ENCODE data around the gene MAL.

The MAL gene

DNA sequence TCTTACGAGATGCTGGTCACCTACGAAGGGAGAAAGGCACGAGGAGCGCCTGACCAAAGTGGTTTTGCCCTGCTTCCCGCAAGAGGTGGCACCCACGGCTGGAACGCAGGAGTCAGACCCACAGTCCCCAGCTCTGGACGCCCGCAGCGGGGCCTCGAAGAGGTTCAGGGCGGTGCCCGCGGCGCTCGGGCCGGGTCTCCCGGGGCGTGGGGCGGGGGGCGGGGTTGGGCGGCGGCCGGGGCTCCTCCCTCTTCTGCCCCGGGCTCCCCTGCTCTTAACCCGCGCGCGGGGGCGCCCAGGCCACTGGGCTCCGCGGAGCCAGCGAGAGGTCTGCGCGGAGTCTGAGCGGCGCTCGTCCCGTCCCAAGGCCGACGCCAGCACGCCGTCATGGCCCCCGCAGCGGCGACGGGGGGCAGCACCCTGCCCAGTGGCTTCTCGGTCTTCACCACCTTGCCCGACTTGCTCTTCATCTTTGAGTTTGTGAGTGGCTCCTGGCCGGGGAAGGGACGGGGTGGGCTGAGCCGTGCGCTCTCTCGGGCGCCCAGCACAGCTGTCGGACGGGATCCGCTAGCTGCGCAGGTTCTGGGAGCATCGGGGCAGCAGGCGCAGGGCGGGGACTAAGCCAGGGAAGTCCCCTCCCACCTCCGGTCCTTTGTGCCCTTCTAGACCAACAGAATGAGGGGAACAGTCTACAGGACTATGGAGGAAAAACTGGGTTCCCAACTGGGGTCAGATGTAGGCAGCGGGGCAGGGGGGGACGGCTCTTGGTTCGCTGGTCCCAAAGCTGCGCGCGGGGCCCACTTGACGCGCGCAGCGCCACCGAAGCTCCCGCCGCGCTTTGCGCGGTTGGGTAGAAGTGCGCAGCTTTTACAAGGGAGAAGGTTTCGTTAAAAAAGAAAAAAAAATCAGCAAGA, at the start of gene MAL:
MAL (plus strand) TSS at position 303 of the 914 bp plus-strand sequence; CDS start at position 388, 85 bp downstream.
- DNase-seq (ENCODE audit: low spot score): no peak

DNA sequence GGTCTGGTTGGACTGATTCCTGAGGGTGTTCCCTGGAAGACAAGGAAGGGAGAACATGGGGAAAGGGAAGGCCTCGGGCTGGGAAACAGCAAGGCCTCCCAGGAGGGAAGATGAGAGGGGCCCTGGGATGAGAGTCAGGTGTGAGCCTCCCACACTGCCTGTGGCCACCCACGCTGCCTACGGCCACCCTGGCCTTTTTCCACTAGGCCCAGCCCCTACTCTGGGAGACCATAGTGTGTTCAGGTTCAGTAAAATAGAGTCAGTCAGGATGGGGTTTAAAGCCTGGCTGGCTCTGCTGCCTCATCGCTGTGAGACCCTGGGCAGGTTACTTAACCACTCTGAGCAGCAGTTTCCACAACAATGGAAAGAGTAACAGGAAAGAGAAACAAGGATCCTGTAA, 47.7 kb upstream of the MAL start:
- no peak for DNase-seq (ENCODE audit: low spot score)

GRCh38 chr2:94978917-94979316, 46.6 kb upstream of the MAL start:
- DNase-seq (ENCODE audit: low spot score): no peak

DNA sequence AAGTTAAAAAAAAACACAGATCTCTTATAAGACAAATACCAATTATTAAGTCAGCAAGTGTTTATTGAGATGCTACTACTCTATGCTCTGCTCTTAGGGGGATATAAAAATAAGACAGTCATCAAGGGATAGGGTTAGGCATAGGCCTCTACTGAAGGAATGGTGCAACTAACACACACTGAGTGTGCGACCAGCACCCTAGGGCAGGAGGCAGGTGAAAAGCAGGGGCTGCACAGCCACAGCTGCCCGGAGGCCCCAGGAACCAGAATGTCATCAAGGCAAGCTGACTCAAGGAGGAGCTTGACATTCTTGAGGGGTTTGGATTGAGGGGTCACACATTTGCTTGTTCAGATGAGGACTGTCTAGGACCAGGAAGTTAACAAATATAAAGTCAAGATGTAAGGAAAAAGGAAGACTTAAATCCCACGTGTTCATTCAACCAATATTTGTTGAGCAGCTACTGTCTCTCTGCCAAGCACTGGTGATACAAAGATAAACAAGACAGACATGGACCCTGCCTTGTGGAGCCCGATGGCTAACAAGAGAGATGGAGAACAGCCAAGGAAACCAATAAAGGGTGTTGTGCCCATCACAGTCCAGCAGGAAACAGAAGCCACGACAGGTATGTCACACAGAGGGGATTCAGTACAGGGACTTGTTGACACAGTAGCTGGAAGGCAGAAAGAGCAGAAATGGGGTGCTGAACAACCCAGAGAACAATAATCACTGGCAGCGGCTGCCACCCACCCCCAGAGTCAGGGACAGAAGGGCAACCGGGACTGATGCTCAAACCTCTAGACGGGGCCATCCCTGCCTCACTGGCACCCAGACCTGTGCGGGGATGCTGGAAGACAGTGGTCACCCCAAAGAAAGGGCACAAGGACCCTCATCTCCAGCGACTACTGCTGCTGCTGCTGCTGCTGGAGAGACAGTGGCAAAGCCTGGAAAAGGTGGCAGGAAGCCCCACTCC, 45.8 kb upstream of the MAL start:
- DNase-seq (ENCODE audit: low spot score): no peak

GRCh38 chr2:94980406-94980805, 45.1 kb upstream of the MAL start:
- no peak for DNase-seq (ENCODE audit: low spot score)

GRCh38 chr2:94982156-94982555, 43.4 kb upstream of the MAL start:
- no peak for DNase-seq (ENCODE audit: low spot score)

GRCh38 chr2:94982675-94983074, 42.8 kb upstream of the MAL start:
- no peak for DNase-seq (ENCODE audit: low spot score)

DNA sequence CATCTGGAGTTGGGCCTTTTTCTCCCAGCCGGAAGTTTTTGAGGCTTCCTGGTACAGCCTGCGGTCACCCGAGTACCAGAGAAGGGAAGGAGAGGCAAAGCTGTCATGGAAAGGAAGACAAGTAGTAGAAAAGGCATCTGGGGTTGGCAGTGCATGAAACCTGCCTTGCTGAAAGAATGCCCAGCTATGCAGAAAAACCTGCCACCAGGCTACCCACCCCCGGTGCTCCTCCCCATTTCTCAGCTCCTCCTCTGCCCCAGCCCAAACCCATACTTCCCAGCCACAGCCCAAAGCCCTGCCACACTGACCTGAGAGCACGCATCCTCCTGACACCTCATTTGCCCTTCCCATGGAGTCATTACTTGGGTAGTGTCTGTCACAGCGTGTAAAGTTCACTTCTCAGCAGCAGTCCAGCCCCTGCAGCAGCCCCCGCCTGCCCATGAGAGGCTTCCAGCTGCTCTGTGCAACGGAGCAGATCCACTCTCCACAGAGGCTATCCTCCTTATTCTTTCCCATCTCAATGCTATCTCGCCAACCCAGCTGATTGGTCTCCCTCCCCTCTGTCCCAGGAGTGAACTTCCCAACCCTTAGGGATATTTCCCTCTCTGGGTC, 40.4 kb upstream of the MAL start:
- no peak for DNase-seq (ENCODE audit: low spot score)

GRCh38 chr2:94985636-94986035, 39.9 kb upstream of the MAL start:
- DNase-seq (ENCODE audit: low spot score): no peak

DNA sequence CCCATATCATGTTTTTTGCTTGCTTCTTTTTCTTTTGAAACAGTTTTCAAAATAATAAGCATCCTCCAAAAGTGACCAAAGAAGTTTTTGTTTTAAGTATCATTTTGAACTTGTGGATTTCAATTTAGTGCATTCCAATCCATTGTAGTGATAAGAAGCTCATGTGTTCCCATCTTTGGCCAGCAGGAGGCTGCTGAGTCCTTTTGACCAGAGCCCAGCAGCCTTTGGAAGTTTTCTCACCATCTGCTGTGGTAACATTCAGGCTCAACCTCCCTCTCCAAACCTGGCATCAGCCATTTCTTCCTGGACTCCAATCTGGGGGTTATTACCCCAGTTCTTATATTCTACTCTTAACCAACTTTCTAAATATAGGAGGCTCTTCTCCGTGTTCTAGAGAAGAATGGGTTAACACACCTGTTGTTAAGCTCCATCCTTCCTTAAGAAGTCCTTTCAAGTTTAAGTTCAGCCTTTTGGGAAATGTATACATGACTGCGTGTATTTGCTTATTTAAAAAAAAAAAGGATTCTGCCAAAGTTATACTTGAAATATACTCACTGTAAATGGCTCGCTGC, 39.0 kb upstream of the MAL start:
- peak; percentile 24 for DNase-seq (ENCODE audit: low spot score)

GRCh38 chr2:94987074-94988020, 38.2 kb upstream of the MAL start:
- no peak for DNase-seq (ENCODE audit: low spot score)

DNA sequence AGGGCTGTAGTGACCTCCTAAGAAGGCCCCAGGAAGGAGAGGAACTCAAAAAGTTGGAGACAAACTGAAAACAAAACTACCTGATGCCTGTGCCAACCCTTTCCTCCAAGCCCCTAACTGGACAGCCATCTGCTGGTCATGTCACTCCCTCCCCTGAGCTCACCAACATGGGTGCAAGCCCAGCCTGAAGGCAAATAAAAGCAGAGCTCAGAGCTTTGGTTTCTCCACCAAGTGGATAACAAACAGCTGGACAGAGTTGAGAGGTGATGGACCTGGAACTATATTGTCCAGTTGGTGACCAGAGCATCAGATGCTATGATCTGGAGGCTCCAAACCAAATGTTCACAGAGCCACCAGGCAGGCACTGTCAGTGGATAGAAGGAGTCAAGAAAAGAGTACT, 34.6 kb upstream of the MAL start:
- no peak for DNase-seq (ENCODE audit: low spot score)

- no peak for DNase-seq (ENCODE audit: low spot score)
Measured at GRCh38 chr2:94992360-94992759, 33.1 kb upstream of the MAL start.

- no peak for DNase-seq (ENCODE audit: low spot score)
Measured at GRCh38 chr2:94993176-94994062, 32.1 kb upstream of the MAL start.

DNA sequence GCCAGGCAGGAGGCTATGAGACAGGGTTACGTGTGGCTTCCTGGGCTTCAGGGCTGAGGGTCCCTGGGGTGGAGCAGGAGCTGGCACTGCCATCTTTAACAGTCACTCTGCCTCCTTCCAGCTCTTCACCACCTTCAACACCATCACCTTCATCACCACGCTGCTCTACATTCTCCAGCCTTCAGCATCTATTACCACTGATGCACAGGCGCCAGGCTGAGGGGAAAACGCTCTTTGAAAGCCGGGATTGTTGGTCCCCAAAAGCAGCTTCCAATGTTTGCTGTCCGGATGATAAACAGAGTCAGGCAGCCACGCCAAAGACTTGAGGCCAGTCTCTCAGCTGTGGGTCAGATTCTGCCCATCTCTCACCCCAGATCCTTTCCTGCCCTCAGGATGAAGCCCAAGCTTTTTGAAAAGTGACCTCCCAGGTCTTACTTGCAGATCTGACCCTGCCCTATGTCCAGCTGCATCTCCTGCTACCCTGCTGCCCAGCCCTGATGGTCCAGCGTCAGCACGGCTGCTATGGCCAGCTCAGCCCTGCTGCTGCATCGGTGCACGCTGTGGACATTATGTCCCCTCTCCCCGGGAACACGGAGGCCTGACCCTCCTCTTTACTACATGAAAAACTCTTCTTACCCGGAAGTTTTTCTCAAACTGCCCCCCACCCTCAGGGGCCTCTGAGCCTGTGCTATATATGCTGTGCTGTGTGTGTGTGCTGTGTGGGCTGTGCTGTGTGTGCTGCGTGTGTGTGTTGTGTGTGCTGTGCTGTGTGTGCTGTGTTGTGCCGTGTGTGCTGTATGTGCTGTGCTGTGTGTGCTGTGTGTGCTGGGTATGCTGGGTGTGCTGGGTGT, 31.2 kb upstream of the MAL start:
- no peak for DNase-seq (ENCODE audit: low spot score)

DNA sequence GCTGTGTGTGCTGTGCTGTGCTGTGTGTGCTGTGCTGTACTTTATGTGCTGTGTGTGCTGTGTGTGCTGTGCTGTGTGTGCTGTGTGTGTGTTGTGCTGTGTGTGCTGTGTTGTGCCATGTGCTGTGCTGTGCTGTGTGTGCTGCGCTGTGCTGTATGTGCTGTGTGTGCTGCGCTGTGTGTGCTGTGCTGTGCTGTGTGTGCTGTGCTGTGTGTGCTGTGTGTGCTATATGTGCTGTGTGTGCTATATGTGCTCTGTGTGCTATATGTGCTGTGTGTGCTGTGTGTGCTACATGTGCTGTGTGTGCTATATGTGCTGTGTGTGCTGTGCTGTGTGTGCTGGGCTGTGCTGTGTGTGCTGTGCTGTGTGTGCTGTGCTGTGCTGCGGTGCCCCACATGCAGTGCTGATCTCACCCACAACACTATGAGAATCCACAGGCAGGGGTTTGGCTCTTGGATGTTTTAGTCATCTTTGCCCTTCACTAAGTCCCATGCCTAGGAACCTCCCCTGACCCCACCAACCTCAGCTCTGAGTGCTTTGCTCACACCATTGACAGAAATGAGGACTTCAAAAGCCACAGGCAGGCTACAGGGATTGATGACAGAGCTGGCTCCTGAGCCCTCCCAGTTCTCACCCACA, 30.5 kb upstream of the MAL start:
- DNase-seq (ENCODE audit: low spot score): no peak

DNA sequence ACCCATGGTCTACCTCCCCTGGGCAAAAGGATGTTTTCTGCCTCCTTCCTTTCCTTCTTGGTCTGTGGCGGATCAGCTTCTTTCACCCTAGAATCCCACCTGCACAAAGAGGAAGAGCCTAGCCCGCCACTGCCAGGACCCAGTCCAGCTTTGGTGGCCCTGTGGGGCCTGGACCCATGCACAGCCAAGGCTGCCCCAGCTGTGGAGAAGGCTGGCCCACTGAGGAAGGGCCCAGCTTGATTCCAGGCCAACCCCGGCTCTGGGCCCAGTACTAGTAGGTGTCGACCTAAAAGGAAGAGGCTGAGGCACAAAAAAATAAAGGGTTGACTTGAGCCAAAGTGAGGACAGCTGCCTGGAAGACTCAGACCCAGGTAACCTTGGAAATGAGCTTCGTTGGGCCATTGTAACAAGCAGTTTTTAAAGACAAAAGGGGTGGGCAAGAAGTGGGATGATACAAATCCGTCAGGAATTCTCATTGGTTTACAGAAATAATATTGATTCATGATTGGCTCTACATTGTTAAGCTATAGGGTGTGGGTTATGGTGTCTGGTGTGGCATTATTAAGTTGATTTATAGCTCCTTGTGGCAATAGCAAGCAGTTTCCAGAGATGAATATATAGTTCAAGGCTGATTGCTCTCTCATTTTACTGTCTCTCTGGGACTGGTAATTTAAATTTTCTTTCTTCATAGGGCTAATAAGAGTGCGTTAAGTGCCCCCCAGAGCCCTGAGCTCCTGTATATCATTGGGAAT, 29.8 kb upstream of the MAL start:
- no peak for DNase-seq (ENCODE audit: low spot score)
